IPS DF 6.9 (cell line): ENCODE data around the gene KRT79.
"Not testable (repeated sequence)": the region's sequence is repeated elsewhere in the genome, so short reads cannot be mapped to it uniquely, and the experiment has no call there.

Experiments
- DNase-seq: peaks from one replicate; pipeline ENCODE4 v3.0.0-alpha.2; 2013; ENCODE audit warnings: low read depth, low spot score
- H3K27ac ChIP-seq: one replicate; pipeline ENCODE4 v1.5.1; 2013; ENCODE audit warnings: low read length, control low read depth
- H3K27me3 ChIP-seq: 2 replicates; pipeline ENCODE4 v1.6.1; 2013; ENCODE audit warnings: mild to moderate bottlenecking, low read length; ENCODE audit not compliant: control insufficient read depth, insufficient read depth
- H3K36me3 ChIP-seq: 2 replicates; pipeline ENCODE4 v1.6.1; 2013; ENCODE audit warnings: low read length; ENCODE audit not compliant: control insufficient read depth, insufficient read depth
- H3K4me1 ChIP-seq: 2 replicates; pipeline ENCODE4 v1.6.1; 2013; ENCODE audit warnings: low read length; ENCODE audit not compliant: control insufficient read depth, insufficient read depth
- H3K4me3 ChIP-seq: 2 replicates; pipeline ENCODE4 v1.5.1; 2013; ENCODE audit warnings: mild to moderate bottlenecking, low read length
- H3K9me3 ChIP-seq: 2 replicates; pipeline ENCODE4 v1.6.1; 2013; ENCODE audit warnings: low read length, inconsistent platforms; ENCODE audit not compliant: control insufficient read depth, insufficient read depth
- WGBS: extraction: QIAGEN DNeasy Blood & Tissue Kit; methylation state at CpG from one replicate; pipeline ENCODE4 v1.1.7; 2013; ENCODE audit warnings: mixed read lengths, missing lambda C conversion rate; ENCODE audit not compliant: insufficient read length, insufficient coverage; 5-methylcytosine and 5-hydroxymethylcytosine counted together

KRT79 gene

GRCh38 chr12:52795694-52796428 lies 38.2 kb downstream of the KRT79 start, which contains the start of gene KRT3:
KRT3 (minus strand) TSS chr12:52796117; CDS start chr12:52796042, 75 bp downstream.
- Histone ChIP-seq H3K4me3 (no peak within 1 kb of the TSS), H3K9me3 (no peaks in the 10 kb centered on the region), H3K36me3 (no peaks in the 10 kb centered on the region), H3K27me3 (no peaks in the 10 kb centered on the region), H3K4me1 (peaks cover 2% of the 10 kb centered on the region), H3K27ac (no peak within 1 kb of the TSS)
- no CpG with 5 or more reads among the region's 17 CpGs for WGBS
- DNase-seq = no peak

- H3K36me3 ChIP-seq, H3K27me3 ChIP-seq, DNase-seq, H3K4me3 ChIP-seq, H3K27ac ChIP-seq, H3K9me3 ChIP-seq, H3K4me1 ChIP-seq: not testable (repeated sequence)
- no CpG with 5 or more reads among the region's 2 CpGs for WGBS
Observed at GRCh38 chr12:52795332-52795674, 38.8 kb downstream of the KRT79 start.

GRCh38 chr12:52794479-52795331 lies 39.4 kb downstream of the KRT79 start:
- WGBS = no CpG with 5 or more reads among the region's 5 CpGs
- Histone ChIP-seq H3K4me3 (no peak overlapping the region), H3K9me3 (no peaks in the 10 kb centered on the region), H3K36me3 (no peaks in the 10 kb centered on the region), H3K27ac (no peak overlapping the region), H3K27me3 (no peaks in the 10 kb centered on the region), H3K4me1 (no peaks in the 10 kb centered on the region)
- no peak for DNase-seq

DNA sequence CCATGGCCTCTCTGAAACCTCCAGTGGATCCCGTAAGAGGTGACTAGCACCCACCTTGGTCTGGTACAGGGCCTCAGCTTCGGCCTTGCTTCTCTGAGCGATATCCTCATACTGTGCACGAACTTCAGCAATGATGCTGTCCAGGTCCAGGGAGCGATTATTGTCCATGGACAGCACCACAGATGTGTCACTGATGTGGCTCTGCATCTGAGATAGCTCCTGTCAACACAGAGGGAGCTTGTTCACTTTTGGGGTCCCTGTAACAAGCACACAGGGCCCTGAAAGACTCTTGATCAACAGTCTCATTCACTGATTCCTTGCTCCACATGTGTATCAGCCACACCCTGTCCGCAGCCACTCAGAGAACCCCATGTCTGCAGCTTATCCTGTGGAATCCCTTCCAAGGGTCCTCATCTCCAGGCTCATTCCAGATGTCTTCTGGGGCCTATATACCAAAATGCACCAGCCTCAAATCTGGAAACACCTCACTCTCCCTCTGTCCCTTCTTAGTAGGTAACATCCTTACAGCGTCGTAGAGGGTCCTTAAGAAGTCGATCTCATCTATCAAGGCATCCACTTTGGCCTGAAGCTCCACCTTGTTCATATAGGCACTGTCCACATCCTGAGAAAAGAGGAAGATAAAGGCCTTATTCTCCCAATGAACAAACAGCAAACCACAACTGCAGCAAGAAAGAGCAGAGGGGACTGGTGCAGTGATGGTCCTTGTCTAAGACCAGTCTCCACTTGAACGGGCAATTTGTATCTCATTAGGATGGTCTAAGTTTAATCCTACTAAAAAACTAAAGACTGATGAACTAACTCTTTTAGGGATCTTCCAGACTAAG lies 41.7 kb downstream of the KRT79 start:
- Histone ChIP-seq H3K27me3 (no peaks in the 10 kb centered on the region), H3K4me3 (no peak overlapping the region), H3K9me3 (no peaks in the 10 kb centered on the region), H3K36me3 (no peaks in the 10 kb centered on the region), H3K4me1 (no peaks in the 10 kb centered on the region), H3K27ac (no peak overlapping the region)
- WGBS = no CpG with 5 or more reads among the region's 10 CpGs
- no peak for DNase-seq

GRCh38 chr12:52791271-52792184 lies 42.6 kb downstream of the KRT79 start:
- no peak for DNase-seq
- Histone ChIP-seq H3K36me3 (no peaks in the 10 kb centered on the region), H3K4me3 (no peak overlapping the region), H3K4me1 (no peaks in the 10 kb centered on the region), H3K9me3 (no peaks in the 10 kb centered on the region), H3K27ac (no peak overlapping the region), H3K27me3 (no peaks in the 10 kb centered on the region)
- no CpG with 5 or more reads among the region's 12 CpGs for WGBS

DNA sequence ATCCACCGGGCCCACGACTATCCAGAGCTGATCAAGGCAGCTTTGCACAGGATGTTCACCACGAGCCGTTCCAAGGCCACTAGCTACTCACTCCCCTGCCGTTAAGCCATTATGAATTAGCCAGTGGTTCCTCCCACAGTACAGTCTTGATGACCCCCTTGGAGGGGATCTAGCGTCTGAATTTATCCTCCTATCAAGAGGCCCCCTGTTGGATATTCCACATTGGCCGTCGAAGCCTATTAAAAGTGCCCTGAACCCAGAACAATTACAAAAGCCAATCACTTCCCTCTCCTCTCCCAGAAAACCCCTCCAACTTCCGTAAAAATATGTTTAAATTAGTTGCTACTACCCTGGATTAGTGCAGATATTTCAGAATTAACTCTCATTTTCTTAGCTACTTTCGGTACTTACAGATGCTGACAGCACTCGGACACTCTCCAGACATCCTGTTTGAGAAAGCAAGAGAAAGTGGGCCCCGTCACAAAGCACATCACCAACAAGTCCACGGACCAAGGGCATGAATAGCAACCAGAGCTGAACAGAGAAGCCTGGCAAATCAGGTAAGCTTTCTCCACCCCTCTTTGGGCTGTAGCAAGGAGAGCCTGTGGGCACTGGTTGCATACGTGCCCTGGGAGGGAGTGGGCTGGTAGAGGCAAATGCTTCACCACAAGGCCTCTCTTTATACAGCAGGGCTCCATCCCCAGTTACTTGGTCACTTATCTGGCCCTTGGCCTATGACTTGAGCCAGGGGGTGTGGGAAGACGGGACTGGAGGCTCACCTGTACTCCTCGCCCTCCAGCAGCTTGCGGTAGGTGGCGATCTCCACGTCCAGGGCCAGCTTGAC lies 43.5 kb downstream of the KRT79 start:
- H3K36me3 ChIP-seq = no peaks in the 10 kb centered on the region
- no peak overlapping the region for H3K4me3 ChIP-seq
- no peak for DNase-seq
- H3K27ac ChIP-seq = no peak overlapping the region
- no peaks in the 10 kb centered on the region for H3K9me3 ChIP-seq
- H3K4me1 ChIP-seq = no peaks in the 10 kb centered on the region
- WGBS = no CpG with 5 or more reads among the region's 19 CpGs
- H3K27me3 ChIP-seq = no peaks in the 10 kb centered on the region

DNA sequence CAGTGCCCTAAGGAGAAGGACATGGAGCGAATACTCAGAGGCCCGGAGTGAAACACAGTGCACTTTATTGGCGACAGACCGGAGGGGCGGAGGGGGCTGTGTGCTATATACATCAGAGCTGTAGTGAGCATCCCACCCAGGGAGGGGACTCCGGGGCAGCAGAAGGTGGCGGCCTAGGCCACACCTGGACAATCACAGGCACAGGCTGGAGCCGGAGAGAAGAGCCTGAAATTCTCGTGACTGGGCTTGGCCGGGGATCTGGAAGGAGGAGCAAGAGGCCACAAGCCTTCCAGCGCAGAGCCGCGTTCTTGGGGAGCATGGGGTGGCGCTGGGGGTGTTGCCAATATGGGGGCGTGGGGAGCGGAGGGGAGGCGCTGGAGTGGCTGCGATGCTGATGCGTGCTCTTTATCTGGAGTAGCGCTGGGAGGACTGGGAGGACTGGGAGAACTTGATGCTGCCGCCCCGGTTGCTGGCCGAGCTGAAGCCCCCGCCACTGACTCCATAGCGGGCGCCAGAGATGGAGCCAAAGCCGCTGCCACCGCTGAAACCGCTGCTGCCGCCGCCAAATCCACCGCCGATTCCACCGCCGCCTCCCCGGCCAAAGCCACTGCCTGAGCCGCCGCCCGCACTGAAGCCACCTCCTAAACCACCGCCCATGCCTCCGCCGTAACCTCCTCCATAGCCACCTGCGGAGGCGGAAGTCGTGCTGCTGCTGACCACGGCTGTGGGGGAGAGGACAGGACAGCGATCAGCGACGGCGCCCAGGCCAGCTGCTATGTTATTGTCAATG lies 44.3 kb downstream of the KRT79 start:
- Histone ChIP-seq H3K27me3 (no peaks in the 10 kb centered on the region), H3K36me3 (no peaks in the 10 kb centered on the region), H3K4me3 (no peak overlapping the region), H3K4me1 (no peaks in the 10 kb centered on the region), H3K27ac (no peak overlapping the region), H3K9me3 (no peaks in the 10 kb centered on the region)
- no CpG with 5 or more reads among the region's 50 CpGs for WGBS
- no peak for DNase-seq

GRCh38 chr12:52788876-52789636 lies 45.1 kb downstream of the KRT79 start:
- DNase-seq = no peak
- no peaks in the 10 kb centered on the region for H3K27me3 ChIP-seq
- no CpG with 5 or more reads among the region's 11 CpGs for WGBS

More at GRCh38 chr12:52788876-52789636, 45.1 kb downstream of the KRT79 start:
- Histone ChIP-seq H3K4me1 (no peaks in the 10 kb centered on the region), H3K4me3 (no peak overlapping the region), H3K9me3 (no peaks in the 10 kb centered on the region), H3K36me3 (no peaks in the 10 kb centered on the region), H3K27ac (no peak overlapping the region)
